SK-N-SH (cell line): Measurements from ENCODE around the gene KISS1R. TPM values are rescaled to one million over a fixed set of nuclear protein-coding genes. Genes with fewer than 3 reads are reported as not detected.

Experiments
- CTCF ChIA-PET: fragments of 300-600, 350-600 bp; formaldehyde crosslinking; extraction: SDS; loops from one replicate; lab custom pipeline; 2021; lab: Yijun Ruan, JAX
- POLR2A ChIA-PET: fragments of 350-600 bp; sonication (Branson Sonifier 250); formaldehyde crosslinking; extraction: SDS; loops from one replicate; lab custom pipeline; 2020; ENCODE audit warnings: antibody characterized with exemption, inconsistent platforms; lab: Yijun Ruan, JAX
- DNase-seq: peaks from one replicate; pipeline ENCODE4 v3.0.0; 2012
- H2AFZ ChIP-seq: fragments of 200-600 bp; sonication (generic); 2 replicates; pipeline ENCODE4 v1.8.1; 2016; ENCODE audit warnings: antibody characterized with exemption, mild to moderate bottlenecking, low read depth
- H3F3A ChIP-seq: fragments of 200-600 bp; sonication (generic); replicated peaks from 2 replicates; pipeline ENCODE3; 2016; ENCODE audit warnings: antibody characterized with exemption, mild to moderate bottlenecking; ENCODE audit not compliant: insufficient read depth
- H3K27ac ChIP-seq, 2 experiments: fragments of 200-500 bp in 1 of 2; fragments of 200-600 bp in 1 of 2; sonication (Bioruptor generic) in 1 of 2; sonication (generic), shearing (Covaris generic) in 1 of 2; 2 replicates each; pipeline versions ENCODE4 v1.5.1 to v1.6.1; 2014 to 2016; ENCODE audit warnings: low read depth in 2 of 2, inconsistent platforms in 1 of 2, low read length in 1 of 2, mild to moderate bottlenecking in 1 of 2, mixed read lengths in 1 of 2
- H3K27me3 ChIP-seq: fragments of 200-600 bp; sonication (generic), shearing (Covaris generic); 2 replicates; pipeline ENCODE4 v1.6.1; 2016; ENCODE audit warnings: mixed run types; ENCODE audit not compliant: insufficient read depth
- H3K36me3 ChIP-seq, 2 experiments: fragments of 200-500 bp in 1 of 2; fragments of 200-600 bp in 1 of 2; sonication (Bioruptor generic) in 1 of 2; sonication (generic) in 1 of 2; replicated peaks in 1 of 2; 2 replicates each; pipeline versions ENCODE3 to v1.5.1; 2014 to 2016; ENCODE audit warnings: low read length in 1 of 2, mild to moderate bottlenecking in 1 of 2; ENCODE audit not compliant: insufficient read depth in 2 of 2, control insufficient read depth in 1 of 2
- H3K4me1 ChIP-seq, 2 experiments: fragments of 200-500 bp in 1 of 2; fragments of 200-600 bp in 1 of 2; sonication (Bioruptor generic) in 1 of 2; sonication (generic), shearing (Covaris generic) in 1 of 2; 2 replicates each; pipeline versions ENCODE4 v1.5.1 to v1.6.1; 2014 to 2016; ENCODE audit warnings: low read depth in 1 of 2, low read length in 1 of 2, mixed run types in 1 of 2; ENCODE audit not compliant: insufficient read depth in 2 of 2, control insufficient read depth in 1 of 2
- H3K4me2 ChIP-seq: fragments of 200-600 bp; sonication (generic), shearing (Covaris generic); 2 replicates; pipeline ENCODE4 v1.6.1; 2017; ENCODE audit warnings: mixed run types
- H3K4me3 ChIP-seq, 2 experiments: fragments of 200-500 bp in 1 of 2; fragments of 200-600 bp in 1 of 2; sonication (Bioruptor generic) in 1 of 2; sonication (generic), shearing (Covaris generic) in 1 of 2; 2 replicates each; pipeline versions ENCODE4 v1.5.1 to v1.8.1; 2014 to 2016; ENCODE audit warnings: low read depth in 2 of 2, inconsistent platforms in 1 of 2, low read length in 1 of 2, mild to moderate bottlenecking in 1 of 2, mixed read lengths in 1 of 2, moderate library complexity in 1 of 2
- H3K79me2 ChIP-seq: fragments of 200-600 bp; sonication (generic); 2 replicates; pipeline ENCODE4 v1.8.1; 2017; ENCODE audit warnings: mild to moderate bottlenecking; ENCODE audit not compliant: insufficient read depth
- H3K9ac ChIP-seq: fragments of 200-600 bp; sonication (generic); 2 replicates; pipeline ENCODE4 v1.6.1; 2017; ENCODE audit warnings: mixed run types
- H3K9me2 ChIP-seq: fragments of 200-600 bp; sonication (generic); 2 replicates; pipeline ENCODE4 v1.6.1; 2017; ENCODE audit warnings: mixed run types
- H3K9me3 ChIP-seq: fragments of 200-600 bp; sonication (generic); 2 replicates; pipeline ENCODE4 v1.6.1; 2017; ENCODE audit warnings: mixed run types, mild to moderate bottlenecking, moderate library complexity
- H4K20me1 ChIP-seq: fragments of 200-600 bp; sonication (generic); 2 replicates; pipeline ENCODE4 v1.6.1; 2017; ENCODE audit warnings: mild to moderate bottlenecking, mixed run types; ENCODE audit not compliant: insufficient read depth
- ELF1 ChIP-seq: IDR thresholded peaks from 2 replicates; pipeline ENCODE4 v1.4.0; 2012
- GABPA ChIP-seq: IDR thresholded peaks from 2 replicates; pipeline ENCODE4 v1.4.0; 2012; ENCODE audit warnings: low read depth, mild to moderate bottlenecking
- GATA2 ChIP-seq: sonication (generic); formaldehyde crosslinking; IDR thresholded peaks from 2 replicates; pipeline ENCODE4 v1.5.0; 2020; ENCODE audit warnings: mild to moderate bottlenecking, missing genetic modification reagents
- JUND ChIP-seq: IDR thresholded peaks from 2 replicates; pipeline ENCODE4 v1.4.0; 2012
- POLR2AphosphoS5 ChIP-seq: IDR thresholded peaks from 2 replicates; pipeline ENCODE4 v1.6.1; 2012; ENCODE audit warnings: low read depth, low read length
- RAD21 ChIP-seq: IDR thresholded peaks from 2 replicates; pipeline ENCODE4 v1.6.1; 2012; ENCODE audit warnings: mild to moderate bottlenecking, low read length
- RFX5 ChIP-seq: IDR thresholded peaks from 2 replicates; pipeline ENCODE4 v1.6.1; 2012; ENCODE audit warnings: mild to moderate bottlenecking, improper control_type of control experiment, low read length
- TAF1 ChIP-seq: IDR thresholded peaks from 2 replicates; pipeline ENCODE4 v1.6.1; 2012; ENCODE audit warnings: low read depth, mild to moderate bottlenecking, low read length, moderate library complexity, borderline replicate concordance
- TEAD4 ChIP-seq: IDR thresholded peaks from 2 replicates; pipeline ENCODE4 v1.4.0; 2012; ENCODE audit warnings: mild to moderate bottlenecking, borderline replicate concordance; ENCODE audit not compliant: insufficient read depth
- YY1 ChIP-seq: IDR thresholded peaks from 2 replicates; pipeline ENCODE4 v1.4.0; 2012; ENCODE audit warnings: low read depth, mild to moderate bottlenecking
- WGBS: methylation state at CpG from one replicate; pipeline ENCODE4 v1.1.6; 2017; ENCODE audit warnings: low lambda C conversion rate; 5-methylcytosine and 5-hydroxymethylcytosine counted together
- polyA plus RNA-seq, 3 experiments: library from polyadenylated mRNA; depleted of rRNA; stranded (reverse); fragments of >200 nt; gene quantifications; 2 replicates each; pipeline ENCODE4 v1.2.3, GENCODE V29; 2012
- TF ChIP-seq, protein P1 (sequence below): IDR thresholded peaks from 2 replicates; pipeline ENCODE4 v1.4.0; 2012; ENCODE audit warnings: low read depth, borderline replicate concordance
- TF ChIP-seq, protein P2 (sequence below): IDR thresholded peaks from 2 replicates; pipeline ENCODE4 v1.4.0; 2012; ENCODE audit warnings: low read depth
- TF ChIP-seq, protein P3 (sequence below): fragments of 150-350 bp; IDR thresholded peaks from 2 replicates; pipeline ENCODE4 v1.6.1; 2017; ENCODE audit warnings: antibody characterized with exemption, low read length, low read depth, borderline replicate concordance
- TF ChIP-seq, protein P4 (sequence below): fragments of 150-350 bp; IDR thresholded peaks from 2 replicates; pipeline ENCODE4 v1.6.1; 2016; ENCODE audit warnings: mild to moderate bottlenecking, low read depth, low read length

The KISS1R gene
- polyA plus RNA-seq, 1 of the 3 experiments (the other 2 are of a cell fraction) = not detected

DNA sequence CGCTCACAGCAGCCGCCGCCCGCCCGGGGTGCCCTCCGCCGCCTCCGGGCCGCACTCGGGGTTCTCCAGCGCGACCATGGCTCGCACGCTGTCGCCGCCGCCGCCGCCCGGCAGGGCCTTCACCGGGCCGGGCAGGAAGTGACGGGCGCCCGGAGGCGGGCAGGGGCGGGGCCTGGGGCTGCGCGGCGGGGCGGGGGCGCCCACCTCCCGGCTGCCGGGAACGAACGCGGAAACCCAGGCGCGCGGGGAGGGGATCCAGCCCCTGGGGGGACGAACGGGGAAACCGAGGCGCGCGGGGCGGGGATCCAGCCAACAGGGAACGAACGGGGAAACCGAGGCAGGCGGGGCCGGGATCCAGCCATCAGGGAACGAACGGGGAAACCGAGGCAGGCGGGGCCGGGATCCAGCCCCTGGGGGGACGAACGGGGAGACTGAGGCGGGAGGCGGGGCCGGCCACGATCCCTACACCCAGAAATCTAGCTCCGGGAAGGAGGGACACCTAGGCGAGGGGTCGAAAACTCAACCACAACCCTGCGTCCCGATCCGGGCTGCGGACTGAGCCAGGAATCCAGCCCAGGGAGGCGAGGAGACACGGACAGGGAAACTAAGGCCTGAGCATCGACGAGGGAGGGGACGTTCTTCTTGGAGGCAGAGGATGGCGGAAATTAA is 3.9 kb upstream of the KISS1R start, which contains the start of gene R3HDM4 (continued):
- TF ChIP-seq ELF1 (0 out of 2 replicates have a peak, but pooled peaks have one; percentile 33), GABPA (peak; percentile 54), YY1 (no peak), RFX5 (no peak), JUND (no peak), POLR2AphosphoS5 (peak; percentile 61; the same call in 1 of the 2 replicates), TEAD4 (no peak), GATA2 (CRISPR knock-in tag) (no peak), TAF1 (0 out of 2 replicates have a peak, but pooled peaks have one; percentile 18), RAD21 (no peak)
- TF ChIP-seq, protein P1, sequence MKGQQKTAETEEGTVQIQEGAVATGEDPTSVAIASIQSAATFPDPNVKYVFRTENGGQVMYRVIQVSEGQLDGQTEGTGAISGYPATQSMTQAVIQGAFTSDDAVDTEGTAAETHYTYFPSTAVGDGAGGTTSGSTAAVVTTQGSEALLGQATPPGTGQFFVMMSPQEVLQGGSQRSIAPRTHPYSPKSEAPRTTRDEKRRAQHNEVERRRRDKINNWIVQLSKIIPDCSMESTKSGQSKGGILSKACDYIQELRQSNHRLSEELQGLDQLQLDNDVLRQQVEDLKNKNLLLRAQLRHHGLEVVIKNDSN = no peak
- TF ChIP-seq, protein P2, sequence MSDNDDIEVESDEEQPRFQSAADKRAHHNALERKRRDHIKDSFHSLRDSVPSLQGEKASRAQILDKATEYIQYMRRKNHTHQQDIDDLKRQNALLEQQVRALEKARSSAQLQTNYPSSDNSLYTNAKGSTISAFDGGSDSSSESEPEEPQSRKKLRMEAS = no peak
- TF ChIP-seq, protein P3, sequence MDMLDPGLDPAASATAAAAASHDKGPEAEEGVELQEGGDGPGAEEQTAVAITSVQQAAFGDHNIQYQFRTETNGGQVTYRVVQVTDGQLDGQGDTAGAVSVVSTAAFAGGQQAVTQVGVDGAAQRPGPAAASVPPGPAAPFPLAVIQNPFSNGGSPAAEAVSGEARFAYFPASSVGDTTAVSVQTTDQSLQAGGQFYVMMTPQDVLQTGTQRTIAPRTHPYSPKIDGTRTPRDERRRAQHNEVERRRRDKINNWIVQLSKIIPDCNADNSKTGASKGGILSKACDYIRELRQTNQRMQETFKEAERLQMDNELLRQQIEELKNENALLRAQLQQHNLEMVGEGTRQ = no peak
- TF ChIP-seq, all 33 proteins: peak for 4

DNA sequence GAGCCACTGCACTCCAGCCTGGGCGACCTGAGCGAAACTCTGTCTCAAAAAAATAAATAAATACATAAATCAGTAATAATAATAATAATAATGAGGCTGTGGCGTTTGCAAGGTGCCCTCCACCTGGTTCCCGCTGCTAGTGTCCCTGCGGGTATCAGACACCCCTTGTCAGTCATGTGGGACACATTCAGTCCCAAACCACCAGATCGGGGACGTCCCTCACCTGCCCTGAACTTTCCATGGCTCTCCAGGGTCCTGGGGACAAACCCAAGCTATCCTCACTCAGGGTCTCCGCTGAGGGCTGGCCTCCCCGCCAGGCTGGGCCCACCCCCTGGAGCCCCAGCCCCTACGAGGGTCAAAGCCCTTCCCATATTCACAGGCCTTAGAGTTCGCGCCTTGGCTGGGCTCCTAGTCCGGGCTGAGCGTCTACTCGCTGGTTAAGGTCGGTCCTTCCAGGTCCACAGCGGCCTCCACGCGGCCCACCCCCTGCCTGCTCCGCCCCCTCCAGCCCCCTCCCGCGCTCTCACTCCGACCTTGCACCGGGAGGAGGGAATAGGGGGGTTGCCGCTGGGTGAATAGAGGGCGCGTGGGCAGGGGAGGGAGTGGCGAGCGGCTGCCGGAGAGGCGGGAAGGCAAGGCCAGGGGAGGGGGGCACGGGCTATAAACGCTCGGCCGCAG is 349 bp upstream of the KISS1R start:
- DNase-seq = peak; percentile 71
- H3K27ac ChIP-seq = no peak overlapping the region
- no peaks in the 10 kb centered on the region for H3K36me3 ChIP-seq
- H3K79me2 ChIP-seq = peaks cover 3% of the 10 kb centered on the region; the same call in 1 of the 2 replicates
- peaks cover 0 to 15% of the 10 kb centered on the region in 2 experiments; a peak in 2 of 4 replicates for H3K4me1 ChIP-seq
- no peaks in the 10 kb centered on the region for H4K20me1 ChIP-seq
- H3K4me2 ChIP-seq = peak overlapping the region; percentile 63; the same call in 1 of the 2 replicates
- H2AFZ ChIP-seq = no peak overlapping the region
- POLR2A ChIA-PET = no interaction called here
- no peaks in the 10 kb centered on the region for H3K9me2 ChIP-seq
- H3K9ac ChIP-seq = no peak overlapping the region
- peak overlapping the region in 1 of 2 experiments; percentile 34; a peak in 1 of 4 replicates for H3K4me3 ChIP-seq
- CTCF ChIA-PET = interaction anchor here (0.5 to 11.2 kb wide), 4 partner anchors 53 to 339 kb away, joined by 3 to 161 read pairs (median 19); partner anchors contain the start of genes CFD and WDR18
- WGBS = 30% methylated on average over 23 of the region's 35 CpGs
- H3K9me3 ChIP-seq = no peaks in the 10 kb centered on the region
- H3K27me3 ChIP-seq = peaks cover 41% of the 10 kb centered on the region
- TF ChIP-seq, protein P4, sequence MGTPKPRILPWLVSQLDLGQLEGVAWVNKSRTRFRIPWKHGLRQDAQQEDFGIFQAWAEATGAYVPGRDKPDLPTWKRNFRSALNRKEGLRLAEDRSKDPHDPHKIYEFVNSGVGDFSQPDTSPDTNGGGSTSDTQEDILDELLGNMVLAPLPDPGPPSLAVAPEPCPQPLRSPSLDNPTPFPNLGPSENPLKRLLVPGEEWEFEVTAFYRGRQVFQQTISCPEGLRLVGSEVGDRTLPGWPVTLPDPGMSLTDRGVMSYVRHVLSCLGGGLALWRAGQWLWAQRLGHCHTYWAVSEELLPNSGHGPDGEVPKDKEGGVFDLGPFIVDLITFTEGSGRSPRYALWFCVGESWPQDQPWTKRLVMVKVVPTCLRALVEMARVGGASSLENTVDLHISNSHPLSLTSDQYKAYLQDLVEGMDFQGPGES = no peak
- H3F3A ChIP-seq = peaks cover 17% of the 10 kb centered on the region
